Sigmoid colon (tissue), 7 donors: Measurements from ENCODE around the gene NGFR. TPM values are rescaled to one million over a fixed set of nuclear protein-coding genes. Genes with fewer than 3 reads are reported as not detected.

ENCODE experiments used
- DNase-seq: peaks from one replicate; pipeline ENCODE4 v3.0.0-alpha.2; 2019
- H3K27ac ChIP-seq, 4 donors: fragments of 200-600 bp; sonication (generic); one replicate each; pipeline ENCODE4 v1.5.1; 2016 to 2019; ENCODE audit warnings: mild to moderate bottlenecking in 1 of 4
- H3K27me3 ChIP-seq, 3 donors: fragments of 200-600 bp; sonication (generic); one replicate each; pipeline ENCODE4 v1.5.1; 2019; ENCODE audit warnings: mild to moderate bottlenecking in 1 of 3
- H3K36me3 ChIP-seq, 4 donors: fragments of 200-600 bp; sonication (generic); one replicate each; pipeline ENCODE4 v1.5.1; 2016 to 2019
- H3K4me1 ChIP-seq, 4 donors: fragments of 200-600 bp; sonication (generic); one replicate each; pipeline ENCODE4 v1.5.1; 2017 to 2019
- H3K4me3 ChIP-seq, 4 donors: fragments of 200-600 bp; sonication (generic); one replicate each; pipeline ENCODE4 v1.5.1; 2017 to 2019; ENCODE audit warnings: mild to moderate bottlenecking in 2 of 4, moderate library complexity in 1 of 4
- H3K9me3 ChIP-seq, 4 donors: fragments of 200-600 bp in 3 of 4; sonication (generic) in 3 of 4; one replicate each; pipeline versions ENCODE4 v1.5.1 to v1.6.1; 2013 to 2019
- EP300 ChIP-seq, 4 donors: sonication (generic); formaldehyde crosslinking; IDR thresholded peaks; one replicate each; pipeline ENCODE4 v1.6.1; 2017; ENCODE audit warnings: antibody characterized with exemption in 4 of 4
- POLR2A ChIP-seq, 2 donors: fragments of 450-650 bp; IDR thresholded peaks; one replicate each; pipeline ENCODE4 v1.6.1; 2016; ENCODE audit warnings: antibody characterized with exemption in 2 of 2, mild to moderate bottlenecking in 2 of 2, moderate library complexity in 2 of 2
- POLR2AphosphoS5 ChIP-seq, 4 donors: sonication (generic); formaldehyde crosslinking; IDR thresholded peaks; one replicate each; pipeline ENCODE4 v1.6.1; 2017; ENCODE audit warnings: antibody characterized with exemption in 4 of 4
- WGBS, 2 donors: extraction: QIAGEN DNeasy Blood & Tissue Kit; methylation state at CpG; one replicate each; pipeline ENCODE4 v1.1.7; 2013; 5-methylcytosine and 5-hydroxymethylcytosine counted together
- intact Hi-C: fragments of 100-400 bp; cut with DNase I; formaldehyde crosslinking; loops from one replicate; pipeline ENCODE4 v1.15.1; 2023
- polyA plus RNA-seq, 3 donors: library from polyadenylated mRNA; stranded (reverse); fragments of 200-250 nt; gene quantifications; one replicate each; pipeline ENCODE4 v1.2.3, GENCODE V29; 2013
- total RNA-seq, 4 donors: library from RNA; depleted of rRNA; stranded (reverse); fragments of >200 nt; gene quantifications; one replicate each; pipeline ENCODE4 v1.1.0, GENCODE V29; 2016
- TF ChIP-seq, protein P1 (sequence below), 4 experiments: fragments of 450-650 bp in 3 of 4; fragments of 200-600 bp in 1 of 4; IDR thresholded peaks; one replicate each; pipeline ENCODE4 v1.5.1; 2016 to 2019; ENCODE audit warnings: antibody characterized with exemption in 4 of 4, mild to moderate bottlenecking in 3 of 4, moderate library complexity in 2 of 4
- donor health status: healthy with polysubstance abuse.
- donor health status: Bipolar disorder and iron deficiency.
- donor health status: healthy.

Gene NGFR
- total and polyA plus RNA-seq, 7 donors, result 0.46 to 15.2 (median 6.9) TPM

DNA sequence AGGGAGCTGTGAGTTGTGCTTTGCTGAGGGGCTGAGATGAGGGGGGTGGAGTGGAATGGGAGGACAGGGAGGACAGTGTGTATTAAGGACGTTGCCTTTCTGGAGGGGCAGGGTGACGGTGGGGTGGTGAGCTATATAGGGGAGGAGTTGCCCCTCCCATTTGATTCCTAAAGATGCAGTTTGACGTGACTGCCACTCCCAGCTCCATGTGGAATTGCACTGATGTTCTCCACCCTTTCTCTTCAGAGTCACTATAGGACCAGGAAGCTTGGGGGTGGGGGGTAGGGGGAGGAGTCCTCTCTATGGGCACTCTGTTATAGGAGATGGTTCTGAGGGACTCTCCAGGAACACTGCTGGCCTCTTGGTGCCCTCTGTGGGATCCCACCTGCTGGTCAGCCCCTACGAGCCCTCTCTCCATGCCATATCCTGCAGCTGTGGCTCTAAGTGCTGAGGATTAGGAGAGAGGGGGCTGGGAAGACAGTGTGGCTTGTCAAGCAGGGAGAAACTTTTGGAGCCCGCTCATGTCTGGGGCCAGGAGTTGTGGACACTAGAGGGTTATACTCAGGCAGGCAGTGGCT lies 3.8 kb upstream of the NGFR start:
- intact Hi-C loops, result loop anchor here (10.0 kb wide), 1 partner anchor 204 kb away; no protein-coding TSS in a partner anchor
- WGBS, 2 donors, result 37 to 63% methylated on average over 5 of the region's 5 CpGs

DNA sequence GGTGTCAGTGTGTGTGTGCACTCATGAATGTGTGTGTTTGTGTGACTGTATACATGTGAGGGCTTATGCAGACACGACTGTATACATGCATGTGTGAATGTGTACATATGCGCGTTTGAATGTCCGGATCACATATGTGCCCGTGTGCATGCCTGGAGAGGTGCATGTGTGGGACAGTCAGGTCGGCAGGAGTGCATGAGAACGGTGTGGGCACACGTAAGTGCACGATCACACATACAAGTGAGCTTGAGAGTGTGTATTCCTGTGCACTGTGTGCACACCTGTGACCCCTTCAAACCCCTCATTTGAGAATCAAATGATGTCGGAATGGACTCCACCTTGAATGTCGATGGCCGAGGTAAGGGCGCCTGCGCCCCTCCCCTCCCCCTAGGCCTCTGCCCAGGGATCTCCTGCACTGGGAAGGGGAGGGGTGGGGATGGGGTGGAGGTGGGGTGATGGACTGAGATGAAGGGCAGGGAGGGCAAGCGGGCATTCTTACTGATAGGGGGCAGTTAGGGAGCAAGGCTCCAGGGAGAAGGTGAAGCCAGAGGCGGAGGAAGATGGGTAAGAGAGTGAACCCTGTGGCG lies 601 bp upstream of the NGFR start:
- no peak for TF ChIP-seq POLR2AphosphoS5 (IDR thresholded peaks at IDR 0.05)
- no peak for TF ChIP-seq POLR2A (IDR thresholded peaks at IDR 0.05)
- no peak for TF ChIP-seq EP300 (IDR thresholded peaks at IDR 0.05)
- TF ChIP-seq, protein P1, sequence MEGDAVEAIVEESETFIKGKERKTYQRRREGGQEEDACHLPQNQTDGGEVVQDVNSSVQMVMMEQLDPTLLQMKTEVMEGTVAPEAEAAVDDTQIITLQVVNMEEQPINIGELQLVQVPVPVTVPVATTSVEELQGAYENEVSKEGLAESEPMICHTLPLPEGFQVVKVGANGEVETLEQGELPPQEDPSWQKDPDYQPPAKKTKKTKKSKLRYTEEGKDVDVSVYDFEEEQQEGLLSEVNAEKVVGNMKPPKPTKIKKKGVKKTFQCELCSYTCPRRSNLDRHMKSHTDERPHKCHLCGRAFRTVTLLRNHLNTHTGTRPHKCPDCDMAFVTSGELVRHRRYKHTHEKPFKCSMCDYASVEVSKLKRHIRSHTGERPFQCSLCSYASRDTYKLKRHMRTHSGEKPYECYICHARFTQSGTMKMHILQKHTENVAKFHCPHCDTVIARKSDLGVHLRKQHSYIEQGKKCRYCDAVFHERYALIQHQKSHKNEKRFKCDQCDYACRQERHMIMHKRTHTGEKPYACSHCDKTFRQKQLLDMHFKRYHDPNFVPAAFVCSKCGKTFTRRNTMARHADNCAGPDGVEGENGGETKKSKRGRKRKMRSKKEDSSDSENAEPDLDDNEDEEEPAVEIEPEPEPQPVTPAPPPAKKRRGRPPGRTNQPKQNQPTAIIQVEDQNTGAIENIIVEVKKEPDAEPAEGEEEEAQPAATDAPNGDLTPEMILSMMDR (IDR thresholded peaks at IDR 0.05), result no peak
- no peaks in the 10 kb centered on the region for H3K9me3 ChIP-seq
- H3K4me1 ChIP-seq, result peaks cover 4 to 38% (median 37%) of the 10 kb centered on the region in 4 donors
- intact Hi-C loops, result loop anchor here (10.0 kb wide), 1 partner anchor 200 kb away; no protein-coding TSS in a partner anchor
- H3K4me3 ChIP-seq, result peak overlapping the region; percentile 20 to 58 (median 50)
- DNase-seq, result no peak
- H3K27me3 ChIP-seq, result peaks cover 2 to 10% (median 8%) of the 10 kb centered on the region in 3 donors
- WGBS, 2 donors, result 22 to 47% methylated on average over 17 of the region's 17 CpGs
- no peaks in the 10 kb centered on the region for H3K36me3 ChIP-seq
- H3K27ac ChIP-seq, result peak overlapping the region in 3 of 4 donors; percentile 41 to 68 (median 58)

More for the DNA sequence above, 3.8 kb upstream of the NGFR start:
- Histone ChIP-seq H3K36me3 (no peaks in the 10 kb centered on the region), H3K27ac (no peak overlapping the region), H3K27me3 (peaks cover 0 to 14% (median 3%) of the 10 kb centered on the region in 3 donors), H3K9me3 (no peaks in the 10 kb centered on the region), H3K4me1 (peaks cover 0 to 18% (median 15%) of the 10 kb centered on the region in 4 donors), H3K4me3 (no peak overlapping the region)
- TF ChIP-seq EP300 (IDR thresholded peaks at IDR 0.05) (no peak), POLR2AphosphoS5 (IDR thresholded peaks at IDR 0.05) (no peak), POLR2A (IDR thresholded peaks at IDR 0.05) (no peak)
- TF ChIP-seq, protein P1 (IDR thresholded peaks at IDR 0.05), result no peak
- no peak for DNase-seq

GRCh38 chr17:49495842-49496182 lies 719 bp downstream of the NGFR start:
- Histone ChIP-seq H3K4me1 (peaks cover 4 to 38% (median 37%) of the 10 kb centered on the region in 4 donors), H3K27me3 (peaks cover 2 to 19% (median 8%) of the 10 kb centered on the region in 3 donors), H3K4me3 (peak overlapping the region; percentile 40 to 58 (median 50)), H3K36me3 (no peaks in the 10 kb centered on the region), H3K27ac (peak overlapping the region in 1 of 4 donors; percentile 68), H3K9me3 (no peaks in the 10 kb centered on the region)
- 3 to 9% methylated on average over 22 of the region's 22 CpGs for WGBS, 2 donors
- DNase-seq, result no peak
- intact Hi-C loops, result loop anchor here (1.0 to 10.0 kb wide), 6 partner anchors 19 to 199 kb away; no protein-coding TSS in a partner anchor
- no peak for TF ChIP-seq POLR2AphosphoS5 (IDR thresholded peaks at IDR 0.05)
- no peak for TF ChIP-seq EP300 (IDR thresholded peaks at IDR 0.05)
- TF ChIP-seq, protein P1 (IDR thresholded peaks at IDR 0.05), result no peak
- no peak for TF ChIP-seq POLR2A (IDR thresholded peaks at IDR 0.05)

GRCh38 chr17:49496183-49496866 lies 1.2 kb downstream of the NGFR start:
- 1 to 4% methylated on average over 85 of the region's 85 CpGs for WGBS, 2 donors
- TF ChIP-seq, protein P1 (IDR thresholded peaks at IDR 0.05), result peak; percentile 62 to 95 (median 72)
- no peak for TF ChIP-seq POLR2A (IDR thresholded peaks at IDR 0.05)
- Histone ChIP-seq H3K36me3 (no peaks in the 10 kb centered on the region), H3K4me1 (peaks cover 4 to 38% (median 37%) of the 10 kb centered on the region in 4 donors), H3K27ac (peak overlapping the region in 1 of 4 donors; percentile 68), H3K27me3 (peaks cover 2 to 21% (median 8%) of the 10 kb centered on the region in 3 donors), H3K4me3 (peak overlapping the region; percentile 40 to 58 (median 50)), H3K9me3 (no peaks in the 10 kb centered on the region)
- intact Hi-C loops, result loop anchor here (1.0 to 10.0 kb wide), 6 partner anchors 19 to 198 kb away; no protein-coding TSS in a partner anchor
- peak; percentile 89 for DNase-seq
